Upper lobe of left lung (tissue), 6 donors: ENCODE data around the gene NSUN2. TPM values are rescaled to one million over a fixed set of nuclear protein-coding genes. Genes with fewer than 3 reads are reported as not detected.

Experiments used
- ATAC-seq, 2 donors: fragments of 200-7000 bp; cut with Tn5 transposase; one replicate each; pipeline ENCODE4 v1.9.1; 2022; ENCODE audit warnings: mild to moderate bottlenecking in 2 of 2, moderate library complexity in 2 of 2; ENCODE audit not compliant: low FRiP score in 2 of 2
- DNase-seq, 2 donors: peaks; one replicate each; pipeline ENCODE4 v3.0.0-alpha.2; 2019 to 2020
- H3K27ac ChIP-seq, 4 donors: fragments of 200-600 bp; sonication (generic); one replicate each; pipeline ENCODE4 v1.5.1; 2016 to 2019
- H3K27me3 ChIP-seq, 4 donors: fragments of 200-600 bp; sonication (generic); one replicate each; pipeline ENCODE4 v1.5.1; 2017 to 2019
- H3K36me3 ChIP-seq, 4 donors: fragments of 200-600 bp; sonication (generic); one replicate each; pipeline ENCODE4 v1.5.1; 2016 to 2019
- H3K4me1 ChIP-seq, 4 donors: fragments of 200-600 bp; sonication (generic); one replicate each; pipeline ENCODE4 v1.5.1; 2018 to 2019
- H3K4me3 ChIP-seq, 4 donors: fragments of 200-600 bp; sonication (generic); one replicate each; pipeline ENCODE4 v1.5.1; 2017 to 2019; ENCODE audit warnings: mild to moderate bottlenecking in 2 of 4, moderate library complexity in 1 of 4
- H3K9me3 ChIP-seq, 4 donors: fragments of 200-600 bp; sonication (generic); one replicate each; pipeline ENCODE4 v1.5.1; 2018 to 2019
- CTCF ChIP-seq, 6 experiments: fragments of 450-650 bp in 4 of 6; fragments of 200-600 bp in 2 of 6; sonication (generic) in 2 of 6; IDR thresholded peaks; one replicate each; pipeline ENCODE4 v1.5.1; 2016 to 2019; ENCODE audit warnings: antibody characterized with exemption in 6 of 6
- EP300 ChIP-seq, 4 donors: sonication (generic); formaldehyde crosslinking; IDR thresholded peaks; one replicate each; pipeline ENCODE4 v1.5.1; 2017; ENCODE audit warnings: antibody characterized with exemption in 4 of 4, control low read depth in 2 of 4
- POLR2A ChIP-seq, 4 donors: fragments of 450-650 bp; IDR thresholded peaks; one replicate each; pipeline ENCODE4 v1.5.1; 2016 to 2017; ENCODE audit warnings: antibody characterized with exemption in 4 of 4, mild to moderate bottlenecking in 2 of 4
- POLR2AphosphoS5 ChIP-seq, 2 donors: sonication (generic); formaldehyde crosslinking; IDR thresholded peaks; one replicate each; pipeline ENCODE4 v1.5.1; 2017; ENCODE audit warnings: antibody characterized with exemption in 2 of 2
- WGBS, 2 donors: methylation state at CpG; one replicate each; pipeline ENCODE4 v1.1.5; 2017 to 2018; 5-methylcytosine and 5-hydroxymethylcytosine counted together
- total RNA-seq, 6 donors: library from RNA; depleted of rRNA in 4 of 6; stranded (reverse); fragments of >200 nt in 4 of 6; gene quantifications; one replicate each; pipeline versions ENCODE4 v1.1.0 to v1.2.1, GENCODE V29; 2016 to 2021
- donor health status: DM: no; HTN: no; CAD: no; lungs with moderate emphysema.
- donor health status: DM: no; HTN: yes; CAD: no; lungs with severe emphysema.

Gene NSUN2
- total RNA-seq, 6 donors from 2014 or later: 41.9 to 92.2 (median 52.2) TPM

DNA sequence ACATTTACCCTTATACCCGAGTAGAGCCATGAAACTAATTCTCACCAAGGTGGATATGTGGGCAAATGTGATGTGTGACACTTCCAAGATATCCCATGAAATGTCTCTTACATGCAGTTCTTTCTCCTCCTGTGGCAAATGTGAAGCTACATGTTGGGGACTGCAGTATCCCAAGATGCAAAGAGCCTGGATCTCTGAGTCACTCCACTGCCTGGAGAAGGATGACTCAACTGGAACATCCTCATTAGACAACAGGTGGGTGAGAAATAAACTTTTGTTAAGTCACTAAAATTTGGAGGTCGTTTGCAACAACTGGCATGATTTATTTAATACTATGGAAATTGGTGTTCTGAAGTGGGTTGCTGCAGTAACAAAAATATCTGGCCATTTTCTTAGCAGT, 43.9 kb upstream of the NSUN2 start:
- H3K27ac ChIP-seq: no peak overlapping the region
- ATAC-seq: no peak
- TF ChIP-seq POLR2AphosphoS5 (IDR thresholded peaks at IDR 0.05) (no peak), EP300 (IDR thresholded peaks at IDR 0.05) (no peak), POLR2A (IDR thresholded peaks at IDR 0.05) (no peak), CTCF (IDR thresholded peaks at IDR 0.05) (no peak)
- WGBS, 2 donors: 70 to 80% methylated on average over 2 of the region's 2 CpGs
- H3K9me3 ChIP-seq: no peaks in the 10 kb centered on the region
- H3K36me3 ChIP-seq: no peaks in the 10 kb centered on the region
- H3K4me3 ChIP-seq: no peak overlapping the region
- H3K27me3 ChIP-seq: no peaks in the 10 kb centered on the region
- no peaks in the 10 kb centered on the region for H3K4me1 ChIP-seq
- DNase-seq: no peak

- H3K4me1 ChIP-seq: no peaks in the 10 kb centered on the region
- H3K36me3 ChIP-seq: no peaks in the 10 kb centered on the region
- H3K27ac ChIP-seq: no peak overlapping the region
- no peak for TF ChIP-seq POLR2A (IDR thresholded peaks at IDR 0.05)
- no peak for TF ChIP-seq EP300 (IDR thresholded peaks at IDR 0.05)
- no peak for TF ChIP-seq CTCF (IDR thresholded peaks at IDR 0.05)
- TF ChIP-seq POLR2AphosphoS5 (IDR thresholded peaks at IDR 0.05): no peak
- H3K4me3 ChIP-seq: no peak overlapping the region
- ATAC-seq (no peak), DNase-seq (no peak)
- H3K27me3 ChIP-seq: no peaks in the 10 kb centered on the region
- no peaks in the 10 kb centered on the region for H3K9me3 ChIP-seq
- WGBS, 2 donors: 89 to 91% methylated on average over 5 of the region's 5 CpGs
Measured at GRCh38 chr5:6675784-6676491, 43.1 kb upstream of the NSUN2 start.

DNA sequence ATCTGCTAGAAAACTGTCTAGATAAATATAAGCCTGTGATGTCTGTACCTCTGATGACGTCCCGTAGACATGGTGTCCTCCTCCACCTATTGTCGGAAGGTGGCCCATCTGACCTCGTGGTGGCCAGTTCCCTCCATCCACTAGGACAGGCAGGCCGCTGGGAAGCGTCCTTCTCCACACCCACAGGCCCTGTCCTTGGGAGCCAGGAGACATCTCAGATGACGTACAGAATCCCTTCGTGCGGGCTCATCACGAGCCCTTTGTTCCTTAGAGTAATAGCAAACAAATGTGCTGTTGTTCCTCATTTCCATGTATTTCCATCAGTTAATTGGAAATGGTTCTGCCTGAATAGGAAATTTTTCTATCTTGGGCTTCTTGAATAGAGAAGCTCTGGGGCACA, 42.0 kb upstream of the NSUN2 start:
- 94% methylated on average over 10 of the region's 10 CpGs for WGBS, 2 donors
- Histone ChIP-seq H3K27me3 (no peaks in the 10 kb centered on the region), H3K9me3 (no peaks in the 10 kb centered on the region), H3K4me1 (no peaks in the 10 kb centered on the region), H3K36me3 (peaks cover 0 to 6% (median 2%) of the 10 kb centered on the region in 4 donors), H3K27ac (no peak overlapping the region), H3K4me3 (no peak overlapping the region)
- ATAC-seq (no peak), DNase-seq (no peak)
- TF ChIP-seq CTCF (IDR thresholded peaks at IDR 0.05) (no peak), POLR2AphosphoS5 (IDR thresholded peaks at IDR 0.05) (no peak), POLR2A (IDR thresholded peaks at IDR 0.05) (no peak), EP300 (IDR thresholded peaks at IDR 0.05) (no peak)

DNA sequence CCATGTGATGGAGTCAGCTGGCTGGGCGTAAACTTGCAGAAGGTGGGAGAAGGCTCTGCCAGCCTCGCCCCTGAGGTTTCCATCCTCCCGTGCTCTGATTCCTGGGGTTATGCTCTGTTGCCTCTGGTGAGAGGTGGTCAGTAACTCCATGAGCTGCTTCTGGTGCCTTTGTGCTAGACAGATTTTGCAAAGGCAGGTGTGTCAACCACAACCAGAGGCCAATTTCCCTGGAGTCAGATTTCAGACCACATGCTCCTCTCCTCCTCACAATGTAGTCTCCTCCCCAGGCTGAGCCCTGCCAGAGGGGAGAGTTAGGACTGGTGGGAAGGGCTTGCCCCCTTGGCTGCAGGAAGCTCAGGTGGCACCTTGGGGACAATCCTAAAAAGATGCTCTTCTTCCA, 41.6 kb upstream of the NSUN2 start:
- no peaks in the 10 kb centered on the region for H3K4me1 ChIP-seq
- no peak for TF ChIP-seq EP300 (IDR thresholded peaks at IDR 0.05)
- no peak for TF ChIP-seq CTCF (IDR thresholded peaks at IDR 0.05)
- TF ChIP-seq POLR2A (IDR thresholded peaks at IDR 0.05): no peak
- TF ChIP-seq POLR2AphosphoS5 (IDR thresholded peaks at IDR 0.05): no peak
- peaks cover 0 to 6% (median 3%) of the 10 kb centered on the region in 4 donors for H3K36me3 ChIP-seq
- ATAC-seq (no peak), DNase-seq (no peak)
- WGBS, 2 donors: 92 to 97% methylated on average over 3 of the region's 3 CpGs
- no peaks in the 10 kb centered on the region for H3K9me3 ChIP-seq
- H3K27me3 ChIP-seq: no peaks in the 10 kb centered on the region
- H3K27ac ChIP-seq: no peak overlapping the region
- H3K4me3 ChIP-seq: no peak overlapping the region

- TF ChIP-seq POLR2A (IDR thresholded peaks at IDR 0.05): no peak
- no peak for TF ChIP-seq CTCF (IDR thresholded peaks at IDR 0.05)
- TF ChIP-seq EP300 (IDR thresholded peaks at IDR 0.05): no peak
- TF ChIP-seq POLR2AphosphoS5 (IDR thresholded peaks at IDR 0.05): no peak
- 98 to 100% methylated on average over 1 of the region's 1 CpG for WGBS, 2 donors
Measured at GRCh38 chr5:6673963-6674362, 41.1 kb upstream of the NSUN2 start.

More at GRCh38 chr5:6673963-6674362, 41.1 kb upstream of the NSUN2 start:
- Histone ChIP-seq H3K4me3 (no peak overlapping the region), H3K4me1 (no peaks in the 10 kb centered on the region), H3K9me3 (no peaks in the 10 kb centered on the region), H3K27ac (no peak overlapping the region), H3K27me3 (no peaks in the 10 kb centered on the region), H3K36me3 (peaks cover 0 to 6% (median 3%) of the 10 kb centered on the region in 4 donors)
- DNase-seq (no peak), ATAC-seq (no peak)
